Endothelial cell of umbilical vein (primary cell): ENCODE data around the gene PTGDS. TPM values are rescaled to one million over a fixed set of nuclear protein-coding genes. Genes with fewer than 3 reads are reported as not detected.
A peak's percentile ranks its signal among the peaks of the same experiment; 100 is the strongest.

Experiments used
- BruUV-seq: library from RNA; stranded (reverse); fragments of 400-500 nt; replicated peaks from 2 replicates; lab custom pipeline; 2021; lab: Mats Ljungman, UMichigan
- CTCF ChIA-PET: fragments of 300-600, 350-600 bp; sonication (Branson Sonifier 250); formaldehyde crosslinking; loops from one replicate; lab custom pipeline; 2021; ENCODE audit warnings: antibody characterized with exemption, inconsistent platforms; lab: Charles Lee
- POLR2A ChIA-PET: fragments of 300-600, 350-600 bp; sonication (Branson Sonifier 250); formaldehyde crosslinking; loops from one replicate; lab custom pipeline; 2021; ENCODE audit warnings: antibody characterized with exemption, inconsistent platforms; lab: Charles Lee
- DNase-seq: peaks from one replicate; pipeline ENCODE4 v3.0.0-alpha.2; 2011; ENCODE audit warnings: low read depth, low spot score
- FAIRE-seq: peaks from 2 replicates; lab custom pipeline; 2011; peaks lifted over from hg19 to GRCh38; lab: Jason Lieb, UNC
- H2AFZ ChIP-seq: 2 replicates; pipeline ENCODE4 v1.6.0; 2012; ENCODE audit warnings: low read depth, low read length, control low read depth, inconsistent platforms
- H3K27ac ChIP-seq: 2 replicates; pipeline ENCODE4 v1.5.1; 2011; ENCODE audit warnings: low read depth, mild to moderate bottlenecking, control low read depth, low read length, moderate library complexity; ENCODE audit not compliant: insufficient read depth
- H3K27me3 ChIP-seq, 2 experiments: 2 replicates each; pipeline versions ENCODE4 v1.6.0 to v1.6.1; 2011; ENCODE audit warnings: low read length in 2 of 2, mixed read lengths in 1 of 2; ENCODE audit not compliant: control insufficient read depth in 2 of 2, insufficient read depth in 2 of 2
- H3K36me3 ChIP-seq, 2 experiments: 2 replicates in 1 of 2; 3 replicates in 1 of 2; pipeline ENCODE4 v1.5.1; 2011; ENCODE audit warnings: low read length in 2 of 2, mild to moderate bottlenecking in 1 of 2, moderate library complexity in 1 of 2; ENCODE audit not compliant: control insufficient read depth in 2 of 2, insufficient read depth in 2 of 2; ENCODE audit errors: extremely low read depth in 1 of 2
- H3K4me1 ChIP-seq: 3 replicates; pipeline ENCODE4 v1.5.1; 2011; ENCODE audit warnings: mild to moderate bottlenecking, low read length; ENCODE audit not compliant: control insufficient read depth, insufficient read depth; ENCODE audit errors: extremely low read depth
- H3K4me2 ChIP-seq: 2 replicates; pipeline ENCODE4 v1.6.1; 2011; ENCODE audit warnings: low read length, control low read depth, mixed read lengths; ENCODE audit not compliant: insufficient read depth
- H3K4me3 ChIP-seq, 3 experiments: fragments of 200-600 bp in 1 of 3; sonication (generic), shearing (Covaris generic) in 1 of 3; replicated peaks in 1 of 3; 2 replicates each; pipeline ENCODE4 v1.5.1; 2011 to 2016; ENCODE audit warnings: control low read depth in 3 of 3, low read length in 3 of 3, mild to moderate bottlenecking in 2 of 3, inconsistent platforms in 1 of 3, low read depth in 1 of 3, moderate library complexity in 1 of 3; ENCODE audit not compliant: insufficient read depth in 1 of 3
- H3K79me2 ChIP-seq: 2 replicates; pipeline ENCODE4 v1.6.0; 2012; ENCODE audit warnings: low read length, inconsistent platforms; ENCODE audit not compliant: control insufficient read depth, insufficient read depth
- H3K9ac ChIP-seq: replicated peaks from 2 replicates; pipeline ENCODE3; 2011; ENCODE audit warnings: low read length, control low read depth; ENCODE audit not compliant: insufficient read depth; ENCODE audit errors: extremely low read depth
- H3K9me1 ChIP-seq: replicated peaks from 3 replicates; pipeline ENCODE4 v1.6.0; 2011; ENCODE audit warnings: mild to moderate bottlenecking, low read length; ENCODE audit not compliant: control insufficient read depth, insufficient read depth; ENCODE audit errors: extremely low read depth
- H3K9me3 ChIP-seq: replicated peaks from 2 replicates; pipeline ENCODE4 v1.5.1; 2012; ENCODE audit warnings: low read length, inconsistent platforms; ENCODE audit not compliant: control insufficient read depth, insufficient read depth
- H4K20me1 ChIP-seq: replicated peaks from 2 replicates; pipeline ENCODE3; 2011; ENCODE audit warnings: mild to moderate bottlenecking, low read length; ENCODE audit not compliant: control insufficient read depth, insufficient read depth; ENCODE audit errors: extremely low read depth
- CTCF ChIP-seq, 2 donors: IDR thresholded peaks; 1 replicate in 1 of 2; 2 replicates in 1 of 2; pipeline ENCODE4 v1.5.1; 2011; ENCODE audit warnings: low read length in 2 of 2, mild to moderate bottlenecking in 2 of 2, moderate library complexity in 2 of 2, control low read depth in 1 of 2, inconsistent platforms in 1 of 2, low read depth in 1 of 2; ENCODE audit not compliant: insufficient read depth in 1 of 2; ENCODE audit errors: extremely low read depth in 1 of 2
- EZH2 ChIP-seq: IDR thresholded peaks from 2 replicates; pipeline ENCODE4 v1.6.1; 2012; ENCODE audit warnings: borderline replicate concordance, low read depth, mild to moderate bottlenecking, moderate library complexity, low read length, inconsistent platforms; ENCODE audit not compliant: severe bottlenecking
- FOS ChIP-seq: IDR thresholded peaks from 2 replicates; pipeline ENCODE4 v1.6.1; 2011; ENCODE audit warnings: mild to moderate bottlenecking, low read length, moderate library complexity, borderline replicate concordance; ENCODE audit not compliant: insufficient read depth
- JUN ChIP-seq: IDR thresholded peaks from 2 replicates; pipeline ENCODE4 v1.6.1; 2011; ENCODE audit warnings: borderline replicate concordance, low read depth; ENCODE audit not compliant: insufficient read length, insufficient read depth
- MYC ChIP-seq: IDR thresholded peaks from one replicate; pipeline ENCODE4 v1.6.1; 2011; ENCODE audit warnings: mild to moderate bottlenecking, low read depth, low read length
- POLR2A ChIP-seq: IDR thresholded peaks from 2 replicates; pipeline ENCODE4 v1.6.1; 2012; ENCODE audit warnings: low read depth, mild to moderate bottlenecking, control low read depth, low read length
- POLR2AphosphoS5 ChIP-seq: IDR thresholded peaks from 2 replicates; pipeline ENCODE4 v1.6.1; 2012; ENCODE audit warnings: low read depth, mild to moderate bottlenecking, control low read depth, low read length, moderate library complexity; ENCODE audit not compliant: insufficient read depth
- dilution Hi-C: fragments of 300-500 bp; cut with MboI; formaldehyde crosslinking; loops from one replicate; pipeline ENCODE4 v1.15.0; 2019; ENCODE audit warnings: low sequenced_read_pairs; ENCODE audit not compliant: extremely low pct_ligation_motif_present
- intact Hi-C: fragments of 100-400 bp; cut with micrococcal nuclease; formaldehyde crosslinking; loops from one replicate; pipeline ENCODE4 v1.10.0; 2022
- polyA plus RNA-seq, 4 experiments: library from polyadenylated mRNA; depleted of rRNA in 3 of 4; stranded (reverse) in 3 of 4; unstranded in 1 of 4; fragments of >200 nt; gene quantifications; 2 replicates each; pipeline versions ENCODE4 v1.2.1 to v1.2.3, GENCODE V29; 2011 to 2012; ENCODE audit warnings: missing spikeins in 1 of 4
- total RNA-seq: library from RNA; stranded (reverse); gene quantifications from 2 replicates; pipeline ENCODE4 v1.2.3, GENCODE V29; 2021

The PTGDS gene
- total and polyA plus RNA-seq, 2 donors (not counting 3 experiments of a cell fraction or from before 2014, with no cell fraction given) = not detected

GRCh38 chr9:136947955-136948510 is 29.3 kb upstream of the PTGDS start:
- no peak for DNase-seq
- no peak overlapping the region for H3K4me2 ChIP-seq
- intact Hi-C loops = loop anchor here (1.0 to 5.0 kb wide), 2 partner anchors 44 to 87 kb away; partner anchors contain the start of gene PAXX
- ChIA-PET POLR2A (no interaction called here), CTCF (interaction anchor here (0.6 to 2.4 kb wide), 22 partner anchors 10 to 170 kb away, joined by 3 to 111 read pairs (median 4); partner anchors contain the start of genes ABCA2, AJM1, CLIC3 and NPDC1)
- no peaks in the 10 kb centered on the region for H3K36me3 ChIP-seq
- H3K9me3 ChIP-seq = no peaks in the 10 kb centered on the region
- no peaks in the 10 kb centered on the region for H3K27me3 ChIP-seq
- no peak overlapping the region for H3K27ac ChIP-seq
- FAIRE-seq = peak; percentile 28
- H2AFZ ChIP-seq = no peak overlapping the region
- peak in 1 of 2 donors; percentile 51 for TF ChIP-seq CTCF (IDR thresholded peaks at IDR 0.05; ENCODE audit: extremely low read depth in 1 of 2, insufficient read depth in 1 of 2, low read depth in 1 of 2, low read length in 2 of 2)
- no peak for TF ChIP-seq POLR2AphosphoS5
- no peak for TF ChIP-seq EZH2
- no peak for TF ChIP-seq FOS
- no peak for TF ChIP-seq JUN
- TF ChIP-seq MYC = no peak
- TF ChIP-seq POLR2A = no peak
- no peak overlapping the region for H3K4me3 ChIP-seq
- no peak overlapping the region for H3K9ac ChIP-seq
- no peaks in the 10 kb centered on the region for H3K9me1 ChIP-seq
- H4K20me1 ChIP-seq = no peaks in the 10 kb centered on the region
- peaks cover 5% of the 10 kb centered on the region for H3K4me1 ChIP-seq
- dilution Hi-C loops = loop anchor here (25.0 kb wide), 1 partner anchor 136 kb away; the partner anchor contains the start of gene RABL6
- H3K79me2 ChIP-seq = peaks cover 10% of the 10 kb centered on the region
- no TSS peak for BruUV-seq
